Epithelial cell of proximal tubule (primary cell): ENCODE data around the gene MAST4. TPM values are rescaled to one million over a fixed set of nuclear protein-coding genes. Genes with fewer than 3 reads are reported as not detected.

Experiments
- DNase-seq: peaks from one replicate; pipeline ENCODE4 v3.0.0-alpha.2; 2011; ENCODE audit warnings: low read depth
- H3K4me3 ChIP-seq: 2 replicates; pipeline ENCODE4 v1.5.1; 2011; ENCODE audit warnings: low read depth, mild to moderate bottlenecking, low read length
- total RNA-seq: library from RNA; depleted of rRNA; stranded (reverse); fragments of >200 nt; gene quantifications from 2 replicates; pipeline ENCODE4 v1.2.3, GENCODE V29; 2015
- TF ChIP-seq, protein P1 (sequence below): conservative IDR thresholded peaks from 2 replicates; pipeline ENCODE4 v1.5.1; 2012; ENCODE audit warnings: low read depth, mild to moderate bottlenecking, low read length

MAST4 gene
- 6.1 and 17.3 TPM in 2 replicates for total RNA-seq

DNA sequence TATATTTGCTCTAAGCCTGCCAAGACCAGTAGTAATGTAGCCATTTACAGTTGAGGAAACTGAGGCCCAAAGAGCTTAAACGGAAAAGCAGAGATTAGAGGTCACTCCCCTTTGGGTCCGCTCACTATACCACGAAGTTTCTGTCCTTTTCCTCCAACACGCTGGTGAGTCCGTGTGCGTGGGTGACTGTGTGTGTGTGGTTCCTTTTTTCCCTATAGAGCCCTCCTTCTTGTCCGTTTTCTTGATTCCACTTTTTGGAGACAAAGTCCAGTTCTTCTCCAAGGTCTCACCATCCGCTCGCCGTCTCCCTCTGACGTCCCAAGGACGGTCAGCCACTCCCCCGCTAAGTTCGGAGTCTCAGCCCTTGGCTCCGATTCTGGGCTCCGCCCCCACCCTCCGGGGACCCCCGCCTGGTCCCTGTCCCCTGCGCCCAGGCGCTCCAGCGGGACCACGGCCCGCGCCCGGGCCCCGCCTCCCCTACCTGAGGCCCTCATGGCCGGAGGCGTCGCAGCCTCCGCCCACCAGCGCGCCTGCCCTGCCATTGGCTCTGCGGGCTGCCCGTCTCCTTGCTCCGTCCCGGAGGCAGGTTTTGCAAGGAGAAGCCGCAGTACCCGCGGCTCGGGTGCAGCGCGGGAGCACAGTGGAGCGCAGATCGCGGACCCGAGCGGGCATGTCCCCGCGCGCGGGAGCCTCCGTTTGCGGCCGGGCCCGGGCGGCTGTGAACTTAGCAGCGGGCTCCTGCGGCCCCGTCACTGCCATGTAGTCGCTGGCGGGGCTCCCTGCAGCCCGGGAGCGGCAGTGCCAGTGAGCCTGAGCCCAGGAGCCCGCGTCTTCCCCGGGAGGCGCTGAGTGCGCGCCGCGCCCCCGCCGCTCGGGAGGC is at the start of gene MAST4:
Gene MAST4, plus strand, starts transcription at position 638 of the 880 bp plus-strand sequence. CDS start 263 bp downstream, outside the sequence.
- TF ChIP-seq, protein P1, sequence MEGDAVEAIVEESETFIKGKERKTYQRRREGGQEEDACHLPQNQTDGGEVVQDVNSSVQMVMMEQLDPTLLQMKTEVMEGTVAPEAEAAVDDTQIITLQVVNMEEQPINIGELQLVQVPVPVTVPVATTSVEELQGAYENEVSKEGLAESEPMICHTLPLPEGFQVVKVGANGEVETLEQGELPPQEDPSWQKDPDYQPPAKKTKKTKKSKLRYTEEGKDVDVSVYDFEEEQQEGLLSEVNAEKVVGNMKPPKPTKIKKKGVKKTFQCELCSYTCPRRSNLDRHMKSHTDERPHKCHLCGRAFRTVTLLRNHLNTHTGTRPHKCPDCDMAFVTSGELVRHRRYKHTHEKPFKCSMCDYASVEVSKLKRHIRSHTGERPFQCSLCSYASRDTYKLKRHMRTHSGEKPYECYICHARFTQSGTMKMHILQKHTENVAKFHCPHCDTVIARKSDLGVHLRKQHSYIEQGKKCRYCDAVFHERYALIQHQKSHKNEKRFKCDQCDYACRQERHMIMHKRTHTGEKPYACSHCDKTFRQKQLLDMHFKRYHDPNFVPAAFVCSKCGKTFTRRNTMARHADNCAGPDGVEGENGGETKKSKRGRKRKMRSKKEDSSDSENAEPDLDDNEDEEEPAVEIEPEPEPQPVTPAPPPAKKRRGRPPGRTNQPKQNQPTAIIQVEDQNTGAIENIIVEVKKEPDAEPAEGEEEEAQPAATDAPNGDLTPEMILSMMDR = no peak
- H3K4me3 ChIP-seq = peak within 1 kb of the TSS; percentile 67
- peak; percentile 20 for DNase-seq

DNA sequence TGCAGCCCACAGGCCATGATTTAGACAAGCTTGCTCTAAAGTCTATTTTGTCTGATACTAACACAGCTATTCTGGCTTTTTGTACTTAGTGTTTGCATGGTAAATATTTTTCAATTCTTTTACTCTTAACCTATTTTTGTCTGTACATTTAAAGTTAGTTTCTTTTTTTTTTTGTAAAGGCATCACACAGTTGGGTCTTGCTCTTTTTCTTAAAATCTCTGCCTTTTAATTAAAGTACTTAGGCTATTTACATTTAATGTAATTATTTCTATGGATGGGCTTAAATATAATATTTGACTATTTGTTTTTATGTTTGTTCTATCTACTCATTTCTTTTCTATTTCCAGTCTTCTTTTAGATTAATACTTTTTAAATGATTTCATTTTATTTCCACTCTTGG is 49.7 kb upstream of the MAST4 start:
- no peak for DNase-seq
- TF ChIP-seq, protein P1 = no peak
- no peak overlapping the region for H3K4me3 ChIP-seq

DNA sequence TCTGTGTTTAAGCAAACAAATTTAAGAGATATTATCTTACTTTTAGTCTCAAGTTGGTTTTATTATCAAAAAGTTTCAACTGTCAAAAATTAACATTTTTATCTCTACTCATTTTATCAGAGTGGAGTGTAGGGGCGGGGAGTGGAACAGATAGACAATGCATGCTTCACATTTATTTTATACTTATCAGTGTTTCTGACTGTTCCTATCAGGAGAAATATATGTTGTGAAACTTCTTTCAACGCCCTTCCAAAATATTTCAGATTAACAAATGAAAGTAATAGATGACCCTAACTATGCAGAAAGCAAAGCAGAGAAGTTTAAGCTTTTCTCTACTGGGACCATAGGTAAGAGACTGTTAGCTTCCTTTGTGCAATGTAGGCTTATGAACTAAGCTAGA is 44.9 kb upstream of the MAST4 start:
- H3K4me3 ChIP-seq = no peak overlapping the region
- DNase-seq = no peak
- TF ChIP-seq, protein P1 = no peak

DNA sequence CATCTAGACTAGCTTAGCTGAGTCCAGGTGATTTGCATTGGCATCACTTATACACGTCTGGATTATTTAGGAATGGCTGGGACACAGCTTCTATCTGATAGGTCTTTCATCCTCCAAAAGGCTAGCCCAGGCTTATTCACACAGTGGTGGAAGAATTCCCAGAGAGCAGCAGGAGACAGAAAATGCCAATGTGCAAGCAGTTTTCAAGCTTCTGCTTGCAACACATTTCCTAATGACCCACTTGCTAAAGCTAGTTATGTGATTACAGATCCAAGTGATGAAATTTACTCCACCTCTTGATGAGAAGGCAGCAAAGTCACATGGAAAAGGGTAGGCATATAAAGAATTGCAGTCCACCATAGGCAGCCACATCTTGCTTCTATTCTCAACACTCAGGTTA is 44.2 kb upstream of the MAST4 start:
- TF ChIP-seq, protein P1 = no peak
- H3K4me3 ChIP-seq = no peak overlapping the region
- peak; percentile 3 for DNase-seq

DNA sequence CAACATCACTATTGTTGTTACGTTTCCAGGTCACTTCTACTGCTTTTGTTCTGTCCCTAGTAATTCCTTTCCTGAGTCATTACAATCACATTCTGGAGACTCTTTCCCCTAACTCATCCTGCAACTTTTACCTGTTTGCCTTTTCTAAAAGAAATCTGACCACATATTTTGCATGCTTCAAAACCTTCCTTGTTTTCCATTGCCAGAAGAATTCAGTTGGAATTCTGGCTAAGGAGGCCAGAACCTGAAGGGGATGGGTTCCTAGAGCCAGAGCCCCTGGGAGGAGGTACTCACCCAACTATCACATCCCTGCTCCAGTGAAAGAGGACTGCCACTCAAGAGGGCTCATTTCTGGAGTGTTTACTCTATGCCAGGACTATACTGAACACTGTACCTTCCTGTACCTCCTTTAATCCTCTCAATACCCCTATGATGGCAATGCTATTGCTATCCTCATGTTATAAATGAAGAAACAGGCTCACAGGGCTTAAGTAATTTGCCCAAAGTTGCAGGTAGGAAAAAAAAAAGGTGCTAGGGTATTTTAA is 42.8 kb upstream of the MAST4 start:
- no peak overlapping the region for H3K4me3 ChIP-seq
- no peak for DNase-seq
- TF ChIP-seq, protein P1 = no peak

DNA sequence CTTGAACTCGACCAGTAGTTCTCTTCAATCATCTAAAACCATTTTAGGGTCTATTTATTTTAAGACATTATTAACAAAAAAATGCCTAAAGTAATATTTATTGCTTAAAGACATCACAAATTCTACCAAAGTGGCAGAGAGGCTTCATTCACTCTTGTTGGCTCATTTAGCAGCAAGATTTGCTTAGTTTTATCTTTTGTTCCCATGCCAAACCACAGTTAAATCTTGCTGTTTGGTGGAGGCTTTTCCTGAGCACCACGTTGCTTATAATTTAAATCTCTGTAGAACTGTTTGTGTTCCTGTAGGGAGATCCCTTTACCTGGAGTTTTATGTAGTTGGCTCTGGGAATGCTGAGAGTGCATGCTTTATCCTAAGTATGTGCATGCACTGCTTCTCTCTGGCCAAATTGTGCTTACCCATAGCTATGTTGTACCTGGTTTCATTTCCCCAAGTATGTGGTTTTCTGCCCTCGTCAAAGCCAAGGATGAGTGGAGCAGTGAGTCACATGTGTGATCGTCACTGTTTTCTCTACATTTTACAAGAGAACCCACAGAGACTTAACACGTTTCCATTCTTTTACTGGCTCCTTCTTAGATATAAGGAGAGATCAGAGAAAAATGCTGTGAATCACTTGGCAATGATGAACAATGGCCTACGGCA is 42.1 kb upstream of the MAST4 start:
- peak; percentile 18 for DNase-seq
- TF ChIP-seq, protein P1 = no peak
- no peak overlapping the region for H3K4me3 ChIP-seq
